ENCODE data around the gene RHBG.

DNA sequence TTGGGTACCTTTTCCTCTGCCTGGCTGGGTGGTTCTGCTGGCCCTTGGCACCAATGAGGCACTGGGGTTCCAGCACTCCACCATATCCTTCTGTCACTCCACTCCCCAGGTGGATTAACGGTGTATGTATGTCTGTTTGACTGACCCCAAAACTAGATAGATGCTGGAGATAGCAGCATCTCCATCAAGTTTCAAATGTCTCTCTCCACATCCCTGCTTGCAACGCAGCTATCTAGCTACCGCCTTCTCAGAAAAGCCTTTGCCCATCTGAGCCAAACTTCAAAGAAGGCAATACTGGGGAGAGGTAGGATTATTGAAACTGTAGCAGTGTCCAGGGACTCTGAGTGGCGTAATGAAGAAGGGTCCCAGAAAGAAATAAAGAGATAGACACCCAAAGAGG is 64.0 kb downstream of the RHBG start:
- TF ChIP-seq, protein P1, sequence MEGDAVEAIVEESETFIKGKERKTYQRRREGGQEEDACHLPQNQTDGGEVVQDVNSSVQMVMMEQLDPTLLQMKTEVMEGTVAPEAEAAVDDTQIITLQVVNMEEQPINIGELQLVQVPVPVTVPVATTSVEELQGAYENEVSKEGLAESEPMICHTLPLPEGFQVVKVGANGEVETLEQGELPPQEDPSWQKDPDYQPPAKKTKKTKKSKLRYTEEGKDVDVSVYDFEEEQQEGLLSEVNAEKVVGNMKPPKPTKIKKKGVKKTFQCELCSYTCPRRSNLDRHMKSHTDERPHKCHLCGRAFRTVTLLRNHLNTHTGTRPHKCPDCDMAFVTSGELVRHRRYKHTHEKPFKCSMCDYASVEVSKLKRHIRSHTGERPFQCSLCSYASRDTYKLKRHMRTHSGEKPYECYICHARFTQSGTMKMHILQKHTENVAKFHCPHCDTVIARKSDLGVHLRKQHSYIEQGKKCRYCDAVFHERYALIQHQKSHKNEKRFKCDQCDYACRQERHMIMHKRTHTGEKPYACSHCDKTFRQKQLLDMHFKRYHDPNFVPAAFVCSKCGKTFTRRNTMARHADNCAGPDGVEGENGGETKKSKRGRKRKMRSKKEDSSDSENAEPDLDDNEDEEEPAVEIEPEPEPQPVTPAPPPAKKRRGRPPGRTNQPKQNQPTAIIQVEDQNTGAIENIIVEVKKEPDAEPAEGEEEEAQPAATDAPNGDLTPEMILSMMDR (IDR thresholded peaks at IDR 0.05; ENCODE audit: poor library complexity): no peak
- no peak for TF ChIP-seq EZH2 (IDR thresholded peaks at IDR 0.05; ENCODE audit: borderline replicate concordance)
- TF ChIP-seq EZH2phosphoT487 (IDR thresholded peaks at IDR 0.05; ENCODE audit: low read depth, severe bottlenecking, unreplicated experiment): no peak

Data from hepatocyte (in vitro differentiated cells).